ENCODE measurements around the gene COL1A1. TPM values are rescaled to one million over a fixed set of nuclear protein-coding genes. Genes with fewer than 3 reads are reported as not detected.

COL1A1 gene
- polyA plus RNA-seq, 4 donors, result 462 to 7,291 (median 934) TPM

- no peak for DNase-seq (ENCODE audit: low read depth in 4 of 4, low spot score in 3 of 4)
Observed at GRCh38 chr17:50203086-50203485, 1.7 kb upstream of the COL1A1 start.

- peak; percentile 83 to 84 (median 83) for DNase-seq (ENCODE audit: low read depth in 4 of 4, low spot score in 3 of 4)
Observed at GRCh38 chr17:50200457-50201275, 765 bp downstream of the COL1A1 start.

GRCh38 chr17:50199803-50200456, 1.5 kb downstream of the COL1A1 start:
- peak; percentile 83 to 90 (median 86) for DNase-seq (ENCODE audit: low read depth in 4 of 4, low spot score in 3 of 4)

- no peak for DNase-seq (ENCODE audit: low read depth in 4 of 4, low spot score in 3 of 4)
Observed at GRCh38 chr17:50199211-50199802, 2.1 kb downstream of the COL1A1 start.

DNA sequence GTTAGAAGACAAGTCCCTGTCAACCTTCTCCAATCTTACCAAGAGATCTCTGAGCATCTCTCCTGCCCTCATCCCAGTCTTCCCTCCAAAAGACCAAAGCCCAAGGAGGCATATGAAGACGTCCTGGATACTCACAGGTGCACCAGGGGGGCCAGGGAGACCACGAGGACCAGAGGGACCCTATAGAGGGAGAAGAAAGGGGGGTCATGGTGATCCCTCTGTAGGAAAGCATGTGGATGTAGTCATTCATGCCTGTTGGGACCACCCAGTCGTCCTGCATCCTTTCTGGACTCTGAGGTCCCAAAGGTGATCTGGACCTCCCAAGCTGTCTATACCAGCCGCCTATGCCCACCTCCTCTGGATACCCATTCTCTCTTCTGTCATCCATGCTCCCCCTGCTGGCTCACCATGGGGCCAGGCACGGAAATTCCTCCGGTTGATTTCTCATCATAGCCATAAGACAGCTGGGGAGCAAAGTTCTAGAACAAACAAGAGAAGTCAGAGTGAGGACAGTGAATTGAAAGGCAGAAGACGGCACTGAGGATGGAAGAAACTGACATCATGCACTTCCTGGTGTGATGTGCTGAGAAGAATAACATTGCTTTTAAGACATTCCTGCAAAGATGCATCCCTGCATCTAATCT, 3.3 kb downstream of the COL1A1 start:
- no peak for DNase-seq (ENCODE audit: low read depth in 4 of 4, low spot score in 3 of 4)

DNA sequence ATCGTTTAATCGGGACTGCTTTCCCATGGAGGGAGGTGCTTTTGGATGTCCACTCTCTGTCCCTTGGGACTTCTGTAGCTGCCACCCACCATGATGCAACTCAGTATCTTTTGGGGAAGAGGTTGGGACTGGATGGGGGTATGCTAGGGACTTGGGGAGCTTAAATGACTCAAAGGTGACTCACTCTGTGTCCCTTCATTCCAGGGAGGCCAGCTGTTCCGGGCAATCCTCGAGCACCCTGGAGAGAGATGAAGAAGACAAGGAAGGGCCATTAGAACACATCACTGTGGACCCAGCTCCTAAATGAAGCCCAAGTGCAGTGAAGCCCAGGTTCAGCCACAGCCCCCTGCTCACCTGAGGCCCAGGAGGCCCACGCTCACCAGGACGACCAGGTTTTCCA, 4.6 kb downstream of the COL1A1 start:
- no peak for DNase-seq (ENCODE audit: low read depth in 4 of 4, low spot score in 3 of 4)

- no peak for DNase-seq (ENCODE audit: low read depth in 4 of 4, low spot score in 3 of 4)
Observed at GRCh38 chr17:50196036-50196435, 5.4 kb downstream of the COL1A1 start.

- DNase-seq (ENCODE audit: low read depth in 4 of 4, low spot score in 3 of 4), result no peak
Observed at GRCh38 chr17:50194934-50195865, 6.2 kb downstream of the COL1A1 start.

DNA sequence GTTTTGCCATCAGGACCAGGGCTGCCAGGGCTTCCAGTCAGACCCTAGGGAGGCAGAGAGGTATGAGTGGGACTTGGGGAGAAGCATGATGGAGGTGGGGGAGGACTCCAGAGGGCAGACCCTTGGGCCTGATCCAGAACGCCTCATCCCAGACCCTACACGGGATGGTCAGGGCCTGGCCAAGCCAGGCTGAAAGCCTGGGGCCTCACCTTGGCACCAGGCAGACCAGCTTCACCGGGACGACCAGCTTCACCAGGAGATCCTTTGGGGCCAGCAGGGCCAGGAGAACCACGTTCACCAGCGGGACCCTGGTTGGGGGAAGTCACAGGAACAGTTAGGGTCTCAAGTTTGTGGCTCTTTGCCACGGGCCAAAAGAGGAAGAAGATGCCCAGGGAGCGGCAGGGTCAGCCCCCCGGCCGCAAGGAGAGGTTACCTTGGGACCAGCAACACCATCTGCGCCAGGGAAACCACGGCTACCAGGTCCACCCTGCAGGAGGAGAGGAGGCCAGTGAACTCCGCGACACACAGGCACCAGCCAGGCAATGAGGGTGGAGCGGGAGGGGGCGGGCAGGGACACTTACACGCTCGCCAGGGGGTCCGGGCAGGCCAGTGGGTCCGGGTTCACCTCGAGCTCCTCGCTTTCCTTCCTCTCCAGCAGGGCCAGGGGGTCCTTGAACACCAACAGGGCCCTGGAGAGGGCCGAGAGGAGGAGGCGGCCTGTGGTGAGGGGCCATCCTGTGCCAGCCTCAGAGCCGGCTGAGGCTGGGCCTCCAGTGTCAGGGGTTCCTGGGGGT, 7.1 kb downstream of the COL1A1 start:
- no peak for DNase-seq (ENCODE audit: low read depth in 4 of 4, low spot score in 3 of 4)

GRCh38 chr17:50192618-50193291, 8.7 kb downstream of the COL1A1 start:
- DNase-seq (ENCODE audit: low read depth in 4 of 4, low spot score in 3 of 4), result no peak

DNA sequence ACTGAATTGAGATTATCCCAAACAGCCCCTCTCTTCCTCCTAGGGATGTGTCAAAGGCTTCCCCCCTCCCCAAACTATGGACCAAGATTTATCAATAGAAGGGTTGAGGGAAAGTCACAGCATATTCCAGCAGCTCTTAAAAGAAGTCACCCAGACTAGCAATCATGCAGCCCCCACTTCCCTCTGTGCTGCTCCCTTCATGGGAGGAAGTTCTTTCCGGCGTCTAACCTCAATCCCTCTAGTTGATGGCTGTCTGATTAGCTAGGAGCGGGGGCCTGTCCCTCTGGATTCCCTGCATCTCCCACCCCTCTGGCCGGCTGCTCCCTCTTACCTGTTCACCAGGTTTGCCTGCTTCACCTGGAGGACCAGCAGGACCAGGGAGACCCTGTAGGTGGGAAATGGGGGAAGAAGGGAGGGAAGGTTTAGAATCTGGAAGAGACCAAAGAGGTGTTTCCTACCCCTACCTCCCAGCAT, 9.2 kb downstream of the COL1A1 start:
- no peak for DNase-seq (ENCODE audit: low read depth in 4 of 4, low spot score in 3 of 4)

- DNase-seq (ENCODE audit: low read depth in 4 of 4, low spot score in 3 of 4), result no peak
Observed at GRCh38 chr17:50191359-50192143, 9.9 kb downstream of the COL1A1 start.

DNA sequence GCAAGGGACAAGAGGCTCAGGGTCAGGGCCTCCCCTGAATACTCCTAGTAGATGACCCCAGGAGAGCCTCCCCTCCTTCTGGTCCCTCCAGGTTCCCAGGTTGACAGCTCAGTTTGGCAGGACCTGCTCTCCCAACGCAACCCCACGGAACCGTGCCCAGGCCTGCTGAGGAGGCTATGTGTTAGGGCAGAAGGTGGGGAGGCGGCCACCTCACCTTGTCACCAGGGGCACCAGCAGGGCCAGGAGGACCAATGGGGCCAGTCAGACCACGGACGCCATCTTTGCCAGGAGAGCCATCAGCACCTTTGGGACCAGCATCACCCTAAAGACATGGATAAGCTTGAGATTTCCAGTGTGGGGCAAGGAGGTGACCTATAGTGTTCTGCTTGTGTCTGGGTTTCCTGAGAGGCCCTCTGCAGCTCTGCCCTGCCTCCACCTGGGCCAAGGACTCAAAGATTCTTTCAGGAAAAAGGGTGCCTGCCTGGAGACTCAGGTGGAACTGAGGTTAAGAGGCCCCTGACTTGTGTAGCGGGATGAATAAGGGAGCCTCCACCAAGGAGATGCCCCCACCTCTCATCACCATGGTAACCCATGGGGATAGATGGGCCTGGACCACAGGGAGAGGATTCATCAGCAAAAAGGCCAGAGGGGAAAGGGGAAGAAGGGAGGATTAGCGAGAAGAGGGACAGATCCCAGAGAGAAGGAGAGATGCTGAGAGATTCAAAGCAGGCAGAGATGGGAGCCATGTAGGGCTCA, 10.7 kb downstream of the COL1A1 start:
- no peak for DNase-seq (ENCODE audit: low read depth in 4 of 4, low spot score in 3 of 4)

GRCh38 chr17:50190293-50190602, 11.2 kb downstream of the COL1A1 start:
- DNase-seq (ENCODE audit: low read depth in 4 of 4, low spot score in 3 of 4), result no peak

DNA sequence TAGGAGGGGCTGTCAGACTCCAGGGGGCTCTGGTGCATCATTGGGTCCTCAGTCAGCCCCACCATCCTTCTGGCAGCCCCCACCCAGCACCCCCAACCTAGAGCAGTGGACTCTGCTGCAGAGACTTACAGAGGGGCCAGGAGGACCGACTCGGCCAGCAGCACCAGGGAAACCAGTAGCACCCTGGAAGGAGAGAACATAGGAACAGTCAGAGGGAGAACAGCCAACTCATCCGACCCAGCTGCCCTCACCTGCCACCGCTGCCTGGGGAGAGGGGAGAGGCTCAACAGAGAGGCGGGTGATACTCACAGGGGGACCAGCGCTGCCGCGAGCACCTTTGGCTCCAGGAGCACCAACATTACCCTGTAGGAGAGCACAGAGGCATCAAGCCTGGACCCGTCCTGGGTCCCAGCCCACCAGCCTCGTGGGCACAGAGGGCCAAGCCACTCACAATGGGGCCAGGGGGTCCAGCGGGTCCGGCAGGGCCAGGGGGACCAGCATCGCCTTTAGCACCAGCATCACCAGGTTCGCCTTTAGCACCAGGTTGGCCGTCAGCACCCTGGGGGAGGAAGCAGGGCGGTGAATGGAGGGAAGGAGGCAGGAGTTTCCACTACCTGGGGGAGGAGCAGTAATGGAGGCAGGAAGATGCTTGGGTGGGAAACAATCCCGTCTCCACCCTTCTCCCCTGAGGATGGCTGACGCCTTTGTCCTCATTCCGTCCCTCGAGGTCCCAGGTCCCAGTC, 11.7 kb downstream of the COL1A1 start:
- DNase-seq (ENCODE audit: low read depth in 4 of 4, low spot score in 3 of 4), result no peak

DNA sequence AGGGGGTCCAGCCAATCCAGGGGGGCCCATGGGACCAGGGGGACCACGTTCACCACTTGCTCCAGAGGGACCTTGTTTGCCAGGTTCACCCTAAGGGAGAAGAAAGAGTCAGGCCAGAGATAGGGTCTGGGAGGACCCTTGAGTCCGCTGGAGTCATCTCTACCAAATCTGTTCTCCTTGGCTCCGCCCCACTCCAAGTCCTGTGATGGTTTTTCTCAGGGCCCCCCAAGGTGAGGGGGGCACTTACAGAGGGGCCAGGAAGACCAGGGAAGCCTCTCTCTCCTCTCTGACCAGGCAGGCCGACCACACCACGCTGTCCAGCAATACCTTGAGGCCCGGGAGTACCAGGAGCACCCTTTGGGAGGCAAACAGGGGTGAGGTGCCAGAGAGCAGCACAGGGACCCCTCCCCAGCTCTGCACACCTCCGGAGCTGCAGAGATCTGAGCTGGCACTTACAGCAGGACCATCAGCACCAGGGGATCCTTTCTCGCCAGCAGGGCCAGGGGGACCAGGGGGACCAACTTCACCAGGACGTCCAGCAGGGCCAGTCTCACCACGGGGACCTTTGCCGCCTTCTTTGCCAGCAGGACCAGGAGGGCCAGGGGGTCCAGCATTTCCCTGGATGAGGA, 12.4 kb downstream of the COL1A1 start:
- no peak for DNase-seq (ENCODE audit: low read depth in 4 of 4, low spot score in 3 of 4)

All from left renal pelvis (tissue), 4 donors.